CD4-positive, alpha-beta T cell treated with Interferon gamma for 1 hour (primary cell): ENCODE data around the gene CCDC3.
"Not testable (repeated sequence)": the region's sequence is repeated elsewhere in the genome, so short reads cannot be mapped to it uniquely, and the experiment has no call there.

ENCODE experiments used
- DNase-seq: peaks from one replicate; pipeline ENCODE4 v3.0.0-alpha.2; 2020

CCDC3 gene

DNA sequence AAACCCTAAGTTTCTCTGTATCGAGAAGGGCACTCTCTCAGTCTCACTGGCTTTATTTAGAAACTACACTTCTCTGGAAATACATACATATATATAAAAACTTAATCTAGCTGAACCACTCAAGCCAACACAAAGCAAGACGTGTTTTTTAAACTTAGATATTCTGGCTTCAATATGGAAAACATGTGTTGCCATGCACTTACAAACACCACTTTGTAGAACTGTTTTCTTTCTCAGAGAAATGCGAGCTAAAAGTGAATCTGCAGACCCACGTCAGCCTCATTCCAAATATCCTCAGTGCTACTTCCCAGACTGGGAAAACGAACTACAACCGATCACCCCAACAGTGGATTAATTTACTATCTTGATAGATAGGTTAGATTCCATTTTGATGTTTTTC lies 1.7 kb downstream of the CCDC3 start:
- DNase-seq: no peak

DNA sequence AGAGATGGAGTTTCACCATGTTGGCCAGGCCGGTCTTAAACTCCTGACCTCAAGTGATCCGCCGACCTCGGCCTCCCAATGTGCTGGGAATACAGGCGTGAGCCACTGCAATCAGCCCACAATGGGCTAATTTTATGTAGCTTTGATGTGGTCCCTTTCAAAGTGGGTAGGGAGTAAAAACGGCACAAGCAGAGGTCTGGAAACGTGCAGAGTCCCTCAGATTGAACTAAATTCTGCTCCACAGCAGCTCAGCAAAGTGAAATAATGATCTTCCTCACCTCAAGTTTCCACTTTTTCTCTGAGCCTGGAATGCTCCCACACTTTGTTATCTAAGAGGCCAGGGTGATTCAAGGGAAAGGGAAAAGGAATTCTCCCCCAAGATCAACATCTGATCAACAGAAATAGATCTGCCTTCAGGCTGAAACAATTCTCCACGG lies 6.1 kb downstream of the CCDC3 start:
- DNase-seq: no peak

- DNase-seq: no peak
These were observed 7.9 kb downstream of the CCDC3 start for GRCh38 chr10:12993595-12993994.

GRCh38 chr10:12985347-12985746 lies 16.2 kb downstream of the CCDC3 start:
- no peak for DNase-seq

DNA sequence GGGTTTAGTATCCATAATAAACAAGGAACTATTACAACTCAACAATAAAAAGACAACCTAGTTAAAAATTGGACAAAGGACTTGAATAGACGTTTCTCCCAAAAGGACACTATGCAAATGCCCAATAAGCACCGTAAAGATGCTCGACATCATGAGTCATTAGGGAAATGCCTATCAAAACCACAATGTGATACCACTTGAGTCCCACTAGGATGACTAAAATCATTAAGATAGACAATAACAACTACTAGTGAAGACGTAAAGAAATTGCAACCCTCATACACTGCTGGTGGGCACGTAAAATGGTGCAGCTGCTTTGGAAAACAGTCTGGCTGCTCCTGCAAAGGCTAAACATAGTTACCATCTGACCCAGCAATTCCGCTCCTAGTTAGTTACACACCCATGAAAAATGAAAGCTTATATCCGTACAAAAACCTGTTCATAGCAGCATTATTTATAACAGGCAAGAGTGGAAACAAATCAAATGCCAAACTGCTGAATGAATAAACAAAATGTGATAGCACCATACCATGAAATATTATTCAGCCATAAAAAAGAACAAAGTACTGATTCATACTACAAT lies 17.3 kb downstream of the CCDC3 start:
- no peak for DNase-seq

GRCh38 chr10:12983568-12983967 lies 17.9 kb downstream of the CCDC3 start:
- DNase-seq: not testable (repeated sequence)

DNA sequence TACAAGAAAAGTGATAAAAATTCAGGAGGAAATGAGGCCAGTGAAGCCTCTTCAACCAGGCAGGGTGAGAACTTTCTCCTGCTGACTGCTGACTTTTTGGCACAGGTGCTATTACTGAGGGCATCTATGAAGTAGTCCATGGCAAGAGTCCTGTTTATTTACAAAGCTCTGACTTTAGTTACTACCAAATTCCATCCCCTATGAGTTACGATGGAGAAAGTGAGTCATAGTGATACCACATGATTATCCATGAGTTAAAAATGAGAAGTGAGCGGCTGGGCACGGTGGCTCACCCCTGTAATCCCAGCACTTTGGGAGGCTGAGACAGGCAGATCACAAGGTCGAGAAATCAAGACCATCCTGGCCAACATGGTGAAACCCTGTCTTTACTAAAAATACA lies 19.9 kb downstream of the CCDC3 start:
- no peak for DNase-seq

DNA sequence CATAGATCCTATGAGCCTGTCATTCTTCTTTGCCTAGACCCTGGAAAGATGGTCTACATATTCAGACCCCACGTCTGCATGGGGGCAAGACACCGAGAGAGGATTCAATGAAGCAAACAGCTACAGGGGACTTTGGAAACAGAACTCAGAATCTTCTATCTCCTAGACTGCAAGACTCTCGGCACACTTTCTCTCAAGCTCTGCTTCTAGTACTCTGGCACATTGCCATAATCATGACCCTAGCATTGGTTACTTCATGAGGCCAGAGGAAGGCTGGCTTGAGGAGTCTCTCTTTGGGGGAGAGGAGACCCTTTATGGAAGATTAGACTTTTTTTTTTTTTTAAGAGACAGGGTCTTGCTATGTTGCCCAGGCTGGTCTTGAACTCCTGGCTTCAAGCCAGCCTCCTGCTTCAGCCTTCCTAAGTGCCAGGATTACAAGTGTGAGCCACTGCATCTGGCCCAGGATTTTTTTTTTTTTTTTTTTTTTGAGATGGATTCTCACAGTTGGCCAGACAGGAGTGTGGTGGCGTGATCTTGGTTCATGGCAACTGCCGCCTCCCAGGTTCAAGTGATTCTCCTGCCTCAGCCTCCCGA lies 20.7 kb downstream of the CCDC3 start:
- DNase-seq: no peak

DNA sequence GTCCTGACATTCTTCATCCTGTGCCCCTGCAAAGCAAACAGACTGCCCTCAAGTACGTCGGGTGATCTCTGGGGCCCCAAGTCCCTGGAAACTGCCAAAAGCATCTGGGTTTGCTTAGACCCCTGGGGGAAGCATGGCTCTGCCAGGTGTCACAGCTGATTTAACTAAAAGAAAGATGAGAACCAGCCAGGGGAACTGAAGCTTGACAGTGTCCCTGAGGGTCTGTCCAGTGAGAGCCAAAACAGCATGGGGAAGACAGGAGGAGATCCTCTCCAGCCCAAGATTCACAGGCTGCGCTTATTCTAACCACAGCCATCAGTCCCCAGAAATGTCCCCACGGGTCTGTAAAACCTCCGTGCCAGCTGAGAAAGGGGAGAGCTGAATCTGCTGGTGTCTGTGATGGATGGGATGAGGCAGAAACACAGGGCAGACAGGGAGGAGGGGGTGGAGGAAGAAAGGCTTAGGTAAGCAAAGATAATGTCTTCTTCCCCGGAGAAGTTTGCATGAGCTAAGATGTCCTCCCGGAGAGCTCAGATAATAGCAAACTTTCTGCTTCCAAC lies 21.3 kb downstream of the CCDC3 start:
- no peak for DNase-seq

DNA sequence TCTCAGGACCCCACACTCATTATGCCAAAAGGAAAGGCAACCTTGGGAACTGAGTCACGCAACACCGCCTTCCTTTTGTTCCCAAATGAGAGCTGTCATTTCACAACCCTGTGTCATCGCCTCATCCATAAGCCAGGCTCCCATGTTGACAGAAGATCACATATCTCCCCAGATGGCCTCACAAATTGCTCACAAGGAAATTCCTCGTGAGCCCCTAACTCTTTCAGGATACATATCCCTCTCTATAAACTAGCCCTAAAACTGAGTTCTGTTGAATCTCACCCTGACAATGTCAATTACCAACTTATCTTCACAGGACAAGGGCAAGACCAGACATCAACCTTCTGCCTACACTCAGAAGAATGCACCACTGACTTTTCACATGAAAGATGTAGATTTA lies 22.6 kb downstream of the CCDC3 start:
- no peak for DNase-seq

DNA sequence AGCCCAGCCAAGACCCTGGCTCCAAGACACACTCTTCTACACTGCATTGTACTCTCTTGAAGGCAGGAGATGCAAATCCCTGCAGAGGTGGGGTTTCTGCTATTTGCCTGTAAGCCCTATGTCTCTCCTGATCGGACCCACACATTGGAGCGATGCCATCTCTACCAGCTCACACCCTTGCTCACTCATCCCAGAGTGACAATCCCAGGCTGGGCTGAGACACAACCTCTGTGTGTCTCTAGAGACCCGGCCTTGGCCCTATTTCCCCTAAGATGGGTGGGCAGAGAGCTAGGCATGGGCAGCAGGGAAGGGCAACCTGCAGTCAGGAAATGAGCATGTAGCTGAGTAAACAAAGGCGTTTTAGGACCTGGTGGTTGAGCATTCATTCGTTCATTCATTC lies 25.6 kb downstream of the CCDC3 start:
- DNase-seq: no peak

GRCh38 chr10:12975266-12975665 lies 26.2 kb downstream of the CCDC3 start:
- no peak for DNase-seq

DNA sequence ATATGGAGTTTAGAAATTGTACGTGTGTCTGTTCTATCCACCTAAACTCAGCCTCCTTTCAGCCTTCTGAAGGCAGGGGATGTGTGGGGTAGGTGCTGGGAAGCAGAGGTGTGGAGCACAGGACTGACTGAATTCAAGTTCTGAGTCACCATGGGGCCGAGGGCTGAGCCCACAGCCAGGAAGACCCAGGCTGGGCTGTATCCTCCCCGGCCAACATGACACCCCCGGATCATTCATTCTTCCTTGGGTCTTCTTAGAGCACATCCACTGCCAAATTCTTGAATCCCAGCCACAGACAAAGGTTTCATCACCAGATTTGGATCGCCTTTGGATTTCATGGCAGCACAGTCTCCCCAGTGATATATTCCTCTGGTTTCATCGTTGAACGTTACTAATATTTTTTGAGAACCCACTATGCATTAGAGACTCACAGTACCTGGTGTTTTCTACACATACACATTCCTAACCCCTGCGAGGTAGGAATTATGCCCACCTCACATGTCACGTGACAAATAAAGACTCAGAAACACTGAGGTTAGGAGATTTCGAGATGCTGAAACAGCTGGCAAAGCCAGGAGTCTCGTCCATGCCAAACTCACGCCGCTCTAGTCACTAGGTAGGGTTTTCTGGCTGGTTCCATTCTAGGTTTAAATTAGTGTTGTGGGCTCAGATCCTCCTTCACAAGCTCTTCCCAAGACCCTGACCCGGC lies 26.9 kb downstream of the CCDC3 start:
- DNase-seq: no peak

GRCh38 chr10:12974078-12974477 lies 27.4 kb downstream of the CCDC3 start:
- no peak for DNase-seq

- no peak for DNase-seq
These were observed 28.3 kb downstream of the CCDC3 start for GRCh38 chr10:12973149-12973718.

DNA sequence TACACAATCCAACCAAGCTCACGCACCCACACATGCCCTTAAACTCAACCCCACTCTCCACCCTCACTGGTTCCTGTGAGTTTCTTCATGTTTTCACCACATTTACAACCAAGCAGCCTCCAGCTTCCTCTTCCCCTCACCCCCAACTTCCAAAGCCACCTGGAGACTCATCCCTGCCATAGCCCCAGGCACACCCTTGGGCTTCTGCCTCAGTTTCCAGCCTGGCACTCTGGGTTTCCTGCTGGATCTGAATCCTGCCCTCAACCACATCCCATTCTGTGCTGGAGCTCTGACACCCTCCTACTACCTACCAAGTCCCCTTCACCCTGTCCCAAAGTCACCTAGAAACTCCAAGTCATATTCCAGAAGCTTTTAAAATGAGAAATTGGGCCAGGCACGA lies 29.4 kb downstream of the CCDC3 start:
- no peak for DNase-seq

- no peak for DNase-seq
These were observed 30.3 kb downstream of the CCDC3 start for GRCh38 chr10:12971001-12971788.

- no peak for DNase-seq
These were observed 31.6 kb downstream of the CCDC3 start for GRCh38 chr10:12969951-12970350.

GRCh38 chr10:12966067-12966466 lies 35.4 kb downstream of the CCDC3 start:
- no peak for DNase-seq

- DNase-seq: no peak
These were observed 35.9 kb downstream of the CCDC3 start for GRCh38 chr10:12965571-12965970.

GRCh38 chr10:12962556-12962955 lies 39.0 kb downstream of the CCDC3 start:
- no peak for DNase-seq

GRCh38 chr10:12961416-12962205 lies 39.9 kb downstream of the CCDC3 start:
- no peak for DNase-seq
